Activated T-cell treated with anti-CD3 and anti-CD28 coated beads, Interleukin-2, amount 50 U/mL, for 24 hours (primary cell): ENCODE data around the gene NQO2.
"Not testable (repeated sequence)": the region's sequence is repeated elsewhere in the genome, so short reads cannot be mapped to it uniquely, and the experiment has no call there.

Experiments used
- DNase-seq: peaks from one replicate; pipeline ENCODE4 v3.0.0-alpha.2; 2020
- H3K27ac Mint-ChIP-seq: 2 replicates; pipeline ENCODE4 v1.8.0; 2020; ENCODE audit warnings: mild to moderate bottlenecking, mixed read lengths
- H3K27me3 Mint-ChIP-seq: 2 replicates; pipeline ENCODE4 v1.8.0; 2020; ENCODE audit warnings: mixed read lengths
- H3K36me3 Mint-ChIP-seq: 2 replicates; pipeline ENCODE4 v1.8.0; 2020; ENCODE audit warnings: low read depth, mixed read lengths
- H3K4me1 Mint-ChIP-seq: 2 replicates; pipeline ENCODE4 v1.8.0; 2020; ENCODE audit warnings: low read depth, mixed read lengths
- H3K4me3 Mint-ChIP-seq: 2 replicates; pipeline ENCODE4 v1.8.0; 2020; ENCODE audit warnings: mild to moderate bottlenecking, moderate library complexity, mixed read lengths
- H3K9me3 Mint-ChIP-seq: 2 replicates; pipeline ENCODE4 v1.8.0; 2020; ENCODE audit warnings: mixed read lengths

Gene NQO2

DNA sequence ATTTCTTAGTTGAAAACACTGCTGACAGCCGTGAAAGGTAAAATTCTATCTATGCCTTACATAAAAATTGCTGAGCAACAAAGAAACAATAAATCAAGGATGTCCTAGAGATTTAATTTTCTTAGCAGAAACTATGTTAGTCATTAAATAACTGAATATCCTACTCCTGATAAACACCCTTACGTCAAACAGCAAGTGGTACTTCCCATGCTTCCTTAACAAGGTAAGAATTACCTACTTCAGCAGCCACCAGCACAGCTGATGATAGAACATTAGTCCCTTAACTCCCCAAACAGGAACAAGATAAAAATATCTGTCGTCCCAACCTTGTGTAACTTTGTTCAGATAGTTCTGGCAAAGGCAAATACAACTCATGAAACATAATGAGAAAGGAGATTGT lies 37.1 kb upstream of the NQO2 start:
- Mint-ChIP-seq H3K9me3 (no peaks in the 10 kb centered on the region), H3K27me3 (no peaks in the 10 kb centered on the region), H3K4me1 (peaks cover 5% of the 10 kb centered on the region), H3K36me3 (no peaks in the 10 kb centered on the region), H3K27ac (no peak overlapping the region), H3K4me3 (no peak overlapping the region)
- no peak for DNase-seq

DNA sequence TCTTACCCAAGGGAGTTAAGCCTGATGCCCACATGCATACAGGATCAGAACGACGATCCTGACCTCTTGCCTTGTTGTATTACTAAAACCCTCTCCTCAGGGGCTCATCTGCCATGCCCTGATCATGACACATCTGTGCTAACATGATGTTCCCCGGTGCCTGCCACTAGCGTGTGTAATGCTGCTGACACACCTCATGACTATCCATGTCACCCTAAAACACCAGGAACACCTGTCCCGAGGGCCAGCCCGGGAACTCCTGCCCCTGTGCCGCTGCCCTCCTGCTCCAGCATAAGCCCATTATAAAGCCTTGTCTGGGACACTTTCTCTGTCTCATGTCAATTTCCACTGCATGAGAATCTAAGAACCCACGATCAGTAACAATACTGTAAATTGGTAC lies 35.9 kb upstream of the NQO2 start:
- DNase-seq: no peak
- Mint-ChIP-seq H3K4me3 (no peak overlapping the region), H3K27ac (no peak overlapping the region), H3K9me3 (no peaks in the 10 kb centered on the region), H3K4me1 (peaks cover 9% of the 10 kb centered on the region), H3K27me3 (no peaks in the 10 kb centered on the region), H3K36me3 (no peaks in the 10 kb centered on the region)

DNA sequence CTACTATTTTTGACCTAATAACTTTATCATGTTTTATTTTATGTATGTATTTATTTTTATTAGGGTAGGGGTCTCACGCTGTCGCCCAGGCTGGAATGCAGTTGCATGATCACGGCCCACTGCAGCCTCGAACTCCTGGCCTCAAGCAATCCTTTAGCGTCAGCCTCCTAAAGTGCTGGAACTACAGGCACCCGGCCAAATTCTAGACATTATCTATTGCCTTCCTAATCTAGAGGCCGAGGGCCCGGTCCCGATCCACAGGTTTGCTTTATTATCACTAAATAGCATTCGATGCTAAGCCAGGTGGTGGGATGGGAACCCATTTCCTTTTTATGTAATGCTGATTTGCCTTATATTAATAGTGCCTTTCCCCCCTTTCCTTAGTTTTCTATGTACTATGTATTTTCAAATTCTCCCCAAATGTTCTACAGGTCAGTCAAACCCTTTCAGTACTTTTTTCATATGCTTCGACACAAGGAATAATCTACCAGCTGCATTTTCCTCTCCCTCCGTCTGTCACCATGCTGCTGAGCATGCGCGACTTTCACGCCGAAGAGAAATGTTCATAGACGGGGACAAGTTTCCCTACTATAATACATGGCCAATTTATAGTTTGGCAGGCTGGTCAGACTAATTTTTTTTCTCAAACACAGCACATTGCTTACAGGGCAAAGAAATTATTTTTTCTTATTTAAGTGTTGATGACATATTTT lies 34.7 kb upstream of the NQO2 start:
- H3K4me3 Mint-ChIP-seq: no peak overlapping the region
- peaks cover 13% of the 10 kb centered on the region for H3K4me1 Mint-ChIP-seq
- H3K27me3 Mint-ChIP-seq: peaks cover 3% of the 10 kb centered on the region
- no peak overlapping the region for H3K27ac Mint-ChIP-seq
- DNase-seq: no peak
- no peaks in the 10 kb centered on the region for H3K9me3 Mint-ChIP-seq
- no peaks in the 10 kb centered on the region for H3K36me3 Mint-ChIP-seq

- Mint-ChIP-seq H3K27me3 (peaks cover 7% of the 10 kb centered on the region), H3K36me3 (peaks cover 3% of the 10 kb centered on the region), H3K4me3 (no peak overlapping the region), H3K4me1 (peaks cover 21% of the 10 kb centered on the region), H3K9me3 (no peaks in the 10 kb centered on the region), H3K27ac (no peak overlapping the region)
- no peak for DNase-seq
Measured at GRCh38 chr6:2966347-2966746, 33.3 kb upstream of the NQO2 start.

GRCh38 chr6:2967936-2968335 lies 31.8 kb upstream of the NQO2 start:
- no peak overlapping the region for H3K27ac Mint-ChIP-seq
- H3K36me3 Mint-ChIP-seq: peaks cover 3% of the 10 kb centered on the region
- peaks cover 2% of the 10 kb centered on the region for H3K9me3 Mint-ChIP-seq
- no peak for DNase-seq
- no peak overlapping the region for H3K4me3 Mint-ChIP-seq
- H3K4me1 Mint-ChIP-seq: peaks cover 33% of the 10 kb centered on the region
- peaks cover 21% of the 10 kb centered on the region for H3K27me3 Mint-ChIP-seq

- peaks cover 2% of the 10 kb centered on the region for H3K9me3 Mint-ChIP-seq
- no peak overlapping the region for H3K27ac Mint-ChIP-seq
- H3K4me3 Mint-ChIP-seq: no peak overlapping the region
- peaks cover 35% of the 10 kb centered on the region for H3K4me1 Mint-ChIP-seq
- peaks cover 3% of the 10 kb centered on the region for H3K36me3 Mint-ChIP-seq
- H3K27me3 Mint-ChIP-seq: peaks cover 22% of the 10 kb centered on the region
- DNase-seq: no peak
Measured at GRCh38 chr6:2968600-2969135, 31.0 kb upstream of the NQO2 start.

DNA sequence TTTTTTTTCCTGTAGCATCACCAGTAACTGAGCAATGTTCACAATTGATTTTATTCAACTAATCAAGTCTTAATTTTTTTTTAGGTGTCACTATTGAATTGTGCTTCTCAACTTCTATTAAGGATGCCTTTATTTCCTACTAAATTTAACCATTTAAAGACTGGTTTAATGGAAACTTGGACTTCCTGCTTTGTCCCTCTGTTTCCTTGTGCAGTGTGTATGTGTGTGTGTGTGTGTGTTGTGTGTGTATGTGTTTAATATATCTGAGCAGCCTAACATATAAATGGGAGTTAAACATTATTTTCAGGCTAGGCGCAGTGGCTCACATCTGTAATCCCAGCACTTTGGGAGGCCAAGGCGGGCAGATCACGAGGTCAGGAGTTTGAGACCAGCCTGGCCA lies 30.1 kb upstream of the NQO2 start:
- H3K27me3 Mint-ChIP-seq: peaks cover 26% of the 10 kb centered on the region
- H3K4me1 Mint-ChIP-seq: peaks cover 41% of the 10 kb centered on the region
- H3K36me3 Mint-ChIP-seq: peaks cover 3% of the 10 kb centered on the region
- H3K4me3 Mint-ChIP-seq: peak overlapping the region; percentile 38
- H3K27ac Mint-ChIP-seq: no peak overlapping the region
- peaks cover 2% of the 10 kb centered on the region for H3K9me3 Mint-ChIP-seq
- no peak for DNase-seq

DNA sequence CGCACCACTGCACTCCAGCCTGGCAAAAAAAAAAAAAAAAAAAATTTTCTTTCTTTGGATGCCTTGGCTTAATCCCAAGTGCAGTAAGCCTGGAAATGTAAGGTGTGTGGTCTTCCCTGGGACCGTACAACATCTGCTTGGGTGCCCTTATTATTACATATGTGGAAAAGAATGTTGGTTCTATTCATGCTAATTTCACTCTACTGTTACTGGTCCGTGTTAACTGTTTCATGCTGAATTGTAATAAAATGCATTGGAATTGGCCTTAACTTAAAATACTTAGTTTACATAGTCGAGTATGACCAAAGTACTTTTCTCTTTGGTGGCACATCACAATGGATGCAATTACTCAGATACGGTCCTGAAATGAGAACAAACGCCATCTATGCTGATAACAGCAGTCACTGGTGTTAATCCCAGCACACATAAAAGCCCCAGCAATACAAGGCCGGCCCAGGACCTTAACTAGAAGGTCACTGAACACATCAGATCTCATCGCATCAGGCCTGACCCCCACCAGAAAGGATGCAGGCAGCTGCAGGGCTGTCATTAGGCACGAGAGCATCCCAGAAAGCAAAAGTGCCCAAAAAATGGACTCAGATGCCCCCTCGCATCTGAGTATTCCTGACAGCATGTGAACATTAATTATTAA lies 29.5 kb upstream of the NQO2 start:
- H3K4me1 Mint-ChIP-seq: peaks cover 41% of the 10 kb centered on the region
- peaks cover 2% of the 10 kb centered on the region for H3K9me3 Mint-ChIP-seq
- peak overlapping the region; percentile 88 for H3K27ac Mint-ChIP-seq
- peak overlapping the region; percentile 84 for H3K4me3 Mint-ChIP-seq
- peaks cover 3% of the 10 kb centered on the region for H3K36me3 Mint-ChIP-seq
- peaks cover 26% of the 10 kb centered on the region for H3K27me3 Mint-ChIP-seq
- DNase-seq: no peak

DNA sequence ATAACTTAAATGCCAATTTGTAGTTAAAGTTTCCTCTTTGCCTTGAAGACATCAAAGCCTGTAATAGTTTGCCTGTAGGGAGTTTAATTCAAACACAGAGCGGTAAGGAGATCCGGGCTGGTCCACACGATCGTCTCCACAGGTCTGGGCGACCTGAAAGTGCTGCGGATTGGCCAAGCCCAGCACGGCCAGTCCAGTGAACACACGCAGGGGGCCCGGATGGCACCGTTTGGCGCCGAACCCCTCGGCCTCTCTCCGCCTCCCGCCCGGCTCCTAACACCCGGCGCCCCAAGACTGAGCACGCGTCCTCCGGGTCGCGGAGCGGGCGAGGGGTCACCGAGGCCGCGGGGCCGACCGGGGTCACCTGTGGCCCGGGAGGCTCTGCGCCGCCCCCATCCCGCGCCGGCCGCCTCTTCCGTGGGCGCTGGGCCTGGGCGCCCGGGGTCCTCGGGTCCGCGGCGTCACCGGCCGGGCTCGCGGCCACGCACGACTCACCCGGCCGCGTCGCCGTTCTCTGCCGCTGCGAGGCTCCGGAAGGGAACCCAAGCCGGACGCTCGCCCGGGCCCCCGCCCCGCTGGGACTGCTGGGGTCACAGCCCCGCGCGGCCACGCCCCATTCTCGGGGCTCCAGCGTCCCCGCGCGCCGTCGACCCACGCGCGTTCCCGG lies 28.8 kb upstream of the NQO2 start:
- peaks cover 2% of the 10 kb centered on the region for H3K9me3 Mint-ChIP-seq
- peak; percentile 71 for DNase-seq
- H3K27me3 Mint-ChIP-seq: peaks cover 26% of the 10 kb centered on the region
- H3K27ac Mint-ChIP-seq: peak overlapping the region; percentile 88
- H3K36me3 Mint-ChIP-seq: peaks cover 3% of the 10 kb centered on the region
- H3K4me1 Mint-ChIP-seq: peaks cover 44% of the 10 kb centered on the region
- peak overlapping the region; percentile 84 for H3K4me3 Mint-ChIP-seq

DNA sequence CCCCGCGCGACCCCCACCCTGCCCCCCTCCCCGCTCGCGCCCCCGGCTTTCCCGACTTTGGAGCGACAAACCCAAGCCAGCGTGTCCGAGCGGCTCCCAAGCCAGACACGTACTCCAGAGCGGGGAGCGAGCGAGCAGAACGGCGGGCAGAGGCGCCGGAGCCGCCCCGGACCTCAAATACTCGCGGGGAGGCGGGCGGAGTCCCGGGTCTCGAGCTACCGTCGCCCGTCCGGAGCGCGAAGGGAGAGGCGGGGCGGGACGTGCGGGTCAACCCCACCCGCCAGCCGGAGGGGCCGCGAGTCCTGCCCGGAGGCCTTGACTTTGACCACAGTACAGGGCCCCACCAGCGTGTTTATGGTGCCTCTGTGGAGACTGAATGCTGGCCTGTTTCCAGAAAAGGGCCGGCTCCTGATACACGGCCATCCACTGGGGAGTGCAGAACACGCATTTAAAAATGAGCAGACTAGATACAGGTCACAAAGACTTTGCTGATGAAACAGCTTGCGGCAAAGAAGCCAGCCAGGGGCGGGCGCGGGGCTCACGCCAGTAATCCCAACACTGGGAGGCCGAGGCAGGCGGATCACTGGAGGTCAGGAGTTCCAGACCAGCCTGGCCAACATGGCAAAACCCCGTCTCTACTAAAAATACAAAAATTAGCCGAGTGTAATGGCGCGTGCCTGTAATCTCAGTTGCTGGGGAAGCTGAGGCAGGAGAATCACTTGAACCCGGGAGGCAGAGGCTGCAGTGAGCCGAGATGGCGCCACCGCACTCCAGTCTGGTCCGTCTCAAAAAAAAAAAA lies 28.1 kb upstream of the NQO2 start, which contains the start of gene SERPINB6:
SERPINB6 (minus strand) TSS at position 148 of the 799 bp plus-strand sequence. CDS start 12,235 bp downstream, outside the sequence.
- Mint-ChIP-seq H3K27me3 (peaks cover 29% of the 10 kb centered on the region), H3K4me3 (peak within 1 kb of the TSS; percentile 84), H3K4me1 (peaks cover 49% of the 10 kb centered on the region), H3K9me3 (peaks cover 2% of the 10 kb centered on the region), H3K27ac (peak within 1 kb of the TSS; percentile 89), H3K36me3 (peaks cover 3% of the 10 kb centered on the region)
- peak; percentile 73 for DNase-seq

GRCh38 chr6:2972219-2972487 lies 27.5 kb upstream of the NQO2 start:
- Mint-ChIP-seq H3K4me1 (peaks cover 51% of the 10 kb centered on the region), H3K27ac (peak overlapping the region; percentile 89), H3K27me3 (peaks cover 31% of the 10 kb centered on the region), H3K4me3 (peak overlapping the region; percentile 79)
- H3K36me3 Mint-ChIP-seq, H3K9me3 Mint-ChIP-seq, DNase-seq: not testable (repeated sequence)

DNA sequence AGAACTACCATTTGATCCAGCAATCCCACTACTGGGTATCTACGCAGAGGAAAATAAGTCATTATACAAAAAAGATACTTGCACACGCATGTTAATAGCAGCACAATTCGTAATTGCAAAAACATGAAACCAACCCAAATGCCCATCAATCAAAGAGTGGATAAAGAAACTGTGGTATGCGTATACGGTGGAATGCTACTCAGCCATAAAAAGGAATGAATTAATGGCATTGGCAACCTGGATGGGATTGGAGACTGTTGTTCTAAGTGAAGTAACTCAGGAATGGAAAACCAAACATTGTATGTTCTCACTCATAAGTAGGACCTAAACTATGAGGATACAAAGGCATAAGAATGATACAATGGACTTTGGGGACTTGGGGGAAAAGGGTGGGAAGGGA lies 27.0 kb upstream of the NQO2 start:
- H3K27me3 Mint-ChIP-seq: peaks cover 34% of the 10 kb centered on the region
- H3K36me3 Mint-ChIP-seq, H3K9me3 Mint-ChIP-seq, DNase-seq, H3K27ac Mint-ChIP-seq: not testable (repeated sequence)
- peak overlapping the region; percentile 79 for H3K4me3 Mint-ChIP-seq
- peaks cover 50% of the 10 kb centered on the region for H3K4me1 Mint-ChIP-seq

DNA sequence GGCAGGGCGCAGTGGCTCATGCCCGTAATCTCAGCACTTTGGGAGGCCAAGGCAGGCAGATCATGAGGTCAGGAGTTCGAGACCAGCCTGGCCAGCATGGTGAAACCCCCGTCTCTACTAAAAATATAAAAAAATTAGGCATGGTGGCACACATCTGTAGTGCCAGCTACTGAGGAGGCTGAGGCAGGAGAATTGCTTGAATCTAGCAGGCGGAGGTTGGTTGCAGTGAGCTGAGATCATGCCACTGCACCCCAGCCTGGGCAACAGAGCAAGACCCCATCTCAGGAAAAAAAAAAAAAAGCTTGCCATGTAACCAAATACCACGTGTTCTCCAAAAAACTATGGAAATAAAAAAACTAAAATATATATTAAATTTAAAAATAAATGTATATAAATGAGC lies 26.5 kb upstream of the NQO2 start:
- not testable (repeated sequence) for H3K27ac Mint-ChIP-seq, H3K36me3 Mint-ChIP-seq, DNase-seq, H3K4me3 Mint-ChIP-seq, H3K9me3 Mint-ChIP-seq
- peaks cover 35% of the 10 kb centered on the region for H3K27me3 Mint-ChIP-seq
- H3K4me1 Mint-ChIP-seq: peaks cover 48% of the 10 kb centered on the region

DNA sequence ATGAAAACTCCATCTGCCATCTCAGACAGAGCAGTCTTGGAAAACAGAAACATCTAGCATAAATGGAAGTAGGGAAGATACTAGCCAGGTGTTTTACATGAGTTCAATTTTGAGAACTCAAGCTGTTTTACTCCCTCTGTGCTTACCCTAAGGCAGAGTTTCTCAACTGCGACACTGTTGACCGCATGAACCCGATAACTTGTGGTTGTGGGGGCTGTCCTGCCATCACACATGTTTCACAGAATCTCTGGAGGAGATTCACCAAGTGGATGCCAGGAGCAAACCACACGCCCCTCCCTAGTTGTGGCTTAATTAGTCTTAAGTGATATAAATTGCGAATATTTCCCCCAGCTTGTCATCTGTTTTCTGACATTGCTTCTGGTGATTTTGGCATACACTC lies 26.0 kb upstream of the NQO2 start:
- H3K36me3 Mint-ChIP-seq: peaks cover 3% of the 10 kb centered on the region
- H3K4me1 Mint-ChIP-seq: peaks cover 51% of the 10 kb centered on the region
- peaks cover 2% of the 10 kb centered on the region for H3K9me3 Mint-ChIP-seq
- H3K27ac Mint-ChIP-seq: no peak overlapping the region
- H3K27me3 Mint-ChIP-seq: peaks cover 38% of the 10 kb centered on the region
- DNase-seq: no peak
- no peak overlapping the region for H3K4me3 Mint-ChIP-seq
